IMR-90 (cell line): ENCODE data around the gene FAM168A. TPM values are rescaled to one million over a fixed set of nuclear protein-coding genes. Genes with fewer than 3 reads are reported as not detected.

Experiments used
- ATAC-seq: fragments of 200-7000 bp; cut with Tn5 transposase; 2 replicates; pipeline ENCODE4 v1.9.1; 2020; ENCODE audit warnings: low read depth, mild to moderate bottlenecking, moderate library complexity
- BruUV-seq: library from RNA; stranded (reverse); fragments of 400-500 nt; replicated peaks from 2 replicates; lab custom pipeline; 2021; lab: Mats Ljungman, UMichigan
- CTCF ChIA-PET: fragments of 300-600 bp; formaldehyde crosslinking; extraction: SDS; loops from one replicate; lab custom pipeline; 2021; ENCODE audit warnings: antibody characterized with exemption; lab: Yijun Ruan, JAX
- POLR2A ChIA-PET: fragments of 300-600 bp; sonication (Branson Sonifier 250); formaldehyde crosslinking; loops from one replicate; lab custom pipeline; 2022; ENCODE audit warnings: antibody characterized with exemption; ENCODE audit not compliant: unreplicated experiment; lab: Charles Lee
- DNase-seq: peaks from one replicate; pipeline ENCODE4 v3.0.0; 2013
- H2AFZ ChIP-seq: replicated peaks from 2 replicates; pipeline ENCODE3; 2013; ENCODE audit warnings: low read length, mild to moderate bottlenecking; ENCODE audit not compliant: poor library complexity
- H2AK5ac ChIP-seq: 2 replicates; pipeline ENCODE4 v1.6.1; 2013; ENCODE audit warnings: low read depth, low read length, inconsistent platforms
- H2AK9ac ChIP-seq: replicated peaks from 2 replicates; pipeline ENCODE3; 2013; ENCODE audit warnings: mild to moderate bottlenecking, low read depth, low read length, moderate library complexity; ENCODE audit not compliant: poor library complexity
- H2BK120ac ChIP-seq: 2 replicates; pipeline ENCODE4 v1.6.1; 2013; ENCODE audit warnings: low read depth, low read length, inconsistent platforms
- H2BK15ac ChIP-seq: 3 replicates; pipeline ENCODE4 v1.6.1; 2013; ENCODE audit warnings: low read depth, low read length, inconsistent platforms
- H2BK20ac ChIP-seq: 2 replicates; pipeline ENCODE4 v1.6.1; 2013; ENCODE audit warnings: low read depth, mild to moderate bottlenecking, inconsistent platforms, low read length, moderate library complexity
- H2BK5ac ChIP-seq: 2 replicates; pipeline ENCODE4 v1.6.1; 2013; ENCODE audit warnings: mild to moderate bottlenecking, low read depth, low read length, inconsistent platforms; ENCODE audit not compliant: poor library complexity, severe bottlenecking
- H3K14ac ChIP-seq: replicated peaks from 2 replicates; pipeline ENCODE4 v1.6.1; 2013; ENCODE audit warnings: low read depth, low read length, inconsistent platforms
- H3K18ac ChIP-seq: 2 replicates; pipeline ENCODE4 v1.6.1; 2013; ENCODE audit warnings: low read depth, low read length, control low read depth
- H3K23ac ChIP-seq: 2 replicates; pipeline ENCODE4 v1.6.1; 2013; ENCODE audit warnings: low read depth, low read length, inconsistent platforms
- H3K27ac ChIP-seq: 2 replicates; pipeline ENCODE4 v1.5.1; 2013; ENCODE audit warnings: mild to moderate bottlenecking, control low read depth, low read length; ENCODE audit not compliant: insufficient read depth
- H3K27me3 ChIP-seq: 2 replicates; pipeline ENCODE4 v1.6.1; 2013; ENCODE audit warnings: low read length; ENCODE audit not compliant: control insufficient read depth, insufficient read depth
- H3K36me3 ChIP-seq: 2 replicates; pipeline ENCODE4 v1.6.1; 2013; ENCODE audit warnings: low read length, mixed read lengths; ENCODE audit not compliant: control insufficient read depth, insufficient read depth
- H3K4ac ChIP-seq: 2 replicates; pipeline ENCODE4 v1.6.1; 2013; ENCODE audit warnings: low read depth, low read length, inconsistent platforms
- H3K4me1 ChIP-seq: 2 replicates; pipeline ENCODE4 v1.6.1; 2013; ENCODE audit warnings: low read length, mixed read lengths; ENCODE audit not compliant: control insufficient read depth, insufficient read depth
- H3K4me2 ChIP-seq: 2 replicates; pipeline ENCODE4 v1.6.1; 2013; ENCODE audit warnings: low read depth, mild to moderate bottlenecking, control low read depth, low read length, moderate library complexity
- H3K4me3 ChIP-seq: 2 replicates; pipeline ENCODE4 v1.5.1; 2013; ENCODE audit warnings: low read depth, mild to moderate bottlenecking, control low read depth, low read length, moderate library complexity; ENCODE audit not compliant: insufficient read depth
- H3K56ac ChIP-seq: 2 replicates; pipeline ENCODE4 v1.6.1; 2013; ENCODE audit warnings: low read length, inconsistent platforms; ENCODE audit not compliant: insufficient read depth; ENCODE audit errors: extremely low read depth
- H3K79me1 ChIP-seq, 2 experiments: 2 replicates each; pipeline ENCODE4 v1.6.1; 2013; ENCODE audit warnings: low read length in 2 of 2, inconsistent platforms in 1 of 2, low read depth in 1 of 2
- H3K9ac ChIP-seq: 2 replicates; pipeline ENCODE4 v1.6.1; 2013; ENCODE audit warnings: low read depth, low read length, control low read depth
- H3K9me1 ChIP-seq: 2 replicates; pipeline ENCODE4 v1.6.1; 2013; ENCODE audit warnings: low read length, inconsistent platforms; ENCODE audit not compliant: insufficient read depth
- H3K9me3 ChIP-seq: 2 replicates; pipeline ENCODE4 v1.6.1; 2013; ENCODE audit warnings: low read length; ENCODE audit not compliant: control insufficient read depth, insufficient read depth
- H4K20me1 ChIP-seq: 2 replicates; pipeline ENCODE4 v1.6.1; 2013; ENCODE audit warnings: low read length, inconsistent platforms; ENCODE audit not compliant: insufficient read depth
- H4K5ac ChIP-seq: 2 replicates; pipeline ENCODE4 v1.6.1; 2013; ENCODE audit warnings: mild to moderate bottlenecking, low read depth, low read length, control low read depth
- H4K8ac ChIP-seq, 2 experiments: 2 replicates each; pipeline ENCODE4 v1.6.1; 2013; ENCODE audit warnings: low read depth in 2 of 2, low read length in 2 of 2, control low read depth in 1 of 2, inconsistent platforms in 1 of 2
- H4K91ac ChIP-seq: 2 replicates; pipeline ENCODE4 v1.6.1; 2013; ENCODE audit warnings: low read depth, low read length, inconsistent platforms; ENCODE audit not compliant: insufficient read depth
- CEBPB ChIP-seq: IDR thresholded peaks from 2 replicates; pipeline ENCODE4 v1.6.1; 2012; ENCODE audit warnings: low read depth, low read length, improper control_type of control experiment
- CHD1 ChIP-seq: IDR thresholded peaks from 2 replicates; pipeline ENCODE4 v1.6.1; 2012; ENCODE audit warnings: low read depth, low read length, improper control_type of control experiment
- whole genome bisulfite sequencing, 2 experiments: methylation state at CpG; one replicate each; pipeline versions ENCODE4 v1.1.5 to v1.1.7; 2013; ENCODE audit warnings: missing lambda C conversion rate in 2 of 2; ENCODE audit not compliant: insufficient read length in 1 of 2; ENCODE audit errors: extremely low coverage in 2 of 2; 5-methylcytosine and 5-hydroxymethylcytosine counted together
- dilution Hi-C: fragments of 300-500 bp; cut with HindIII; formaldehyde crosslinking; loops from one replicate; pipeline ENCODE4 v1.14.3; 2018; ENCODE audit warnings: low sequenced_read_pairs; ENCODE audit not compliant: unreplicated experiment
- in situ Hi-C: fragments of 300-500 bp; cut with MboI; formaldehyde crosslinking; loops from 3 replicates; pipeline ENCODE4 v1.14.3; 2019; ENCODE audit warnings: low sequenced_read_pairs, inconsistent platforms, mixed read lengths
- intact Hi-C: fragments of 100-400 bp; cut with micrococcal nuclease; formaldehyde crosslinking; loops from 2 replicates; pipeline ENCODE4 v1.10.0; 2022
- polyA plus RNA-seq, 3 experiments: library from polyadenylated mRNA; depleted of rRNA; stranded (reverse); fragments of >200 nt; gene quantifications; 2 replicates each; pipeline ENCODE4 v1.2.3, GENCODE V29; 2012; ENCODE audit warnings: low replicate concordance in 1 of 3
- total RNA-seq: library from RNA; depleted of rRNA; stranded (reverse); fragments of >200 nt; gene quantifications from 2 replicates; pipeline ENCODE4 v1.2.3, GENCODE V29; 2012

Gene FAM168A
- total and polyA plus RNA-seq, 2 of the 4 experiments (the other 2 are of a cell fraction) = 13.1 to 22.8 TPM

DNA sequence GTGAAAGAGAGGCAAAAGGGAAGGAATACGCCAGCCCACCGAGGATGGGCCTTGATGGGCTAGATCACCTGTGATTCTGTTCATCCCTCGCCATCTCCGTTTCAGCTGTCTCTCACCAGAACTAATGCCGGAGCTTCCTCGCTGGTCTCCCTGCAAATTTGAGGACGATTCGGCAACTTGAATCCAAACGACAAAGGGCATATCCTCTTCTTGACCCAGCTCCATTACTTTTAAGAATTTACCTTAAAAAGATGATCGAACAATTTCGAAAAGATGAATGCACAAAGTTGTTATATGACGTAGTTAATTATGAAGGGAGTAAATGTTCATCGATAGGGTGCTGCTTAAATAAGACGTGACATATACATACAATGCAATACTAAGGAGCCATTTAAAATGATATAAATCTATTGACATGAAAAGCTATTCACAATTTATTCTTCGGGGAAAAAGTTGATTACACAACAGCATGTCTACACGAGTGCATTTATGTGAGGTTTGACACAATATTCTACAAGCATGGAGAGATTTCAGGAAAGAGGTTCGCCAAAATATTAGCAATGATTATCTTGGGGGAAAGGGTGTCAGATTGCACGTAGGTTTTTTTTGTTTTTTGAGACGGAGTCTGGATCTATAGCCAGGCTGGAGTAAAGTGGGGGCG is 937 bp upstream of the FAM168A start:
- Histone ChIP-seq H3K4me2 (peak overlapping the region; percentile 82), H3K23ac (peak overlapping the region; percentile 99), H4K20me1 (peaks cover 13% of the 10 kb centered on the region; the same call in 1 of the 2 replicates), H4K91ac (peak overlapping the region; percentile 95), H2BK120ac (peak overlapping the region; percentile 88), H3K4me1 (peaks cover 6% of the 10 kb centered on the region; the same call in 1 of the 2 replicates), H4K8ac (peak overlapping the region; percentile 86 to 100), H3K4me3 (peak overlapping the region; percentile 57), H3K9ac (peak overlapping the region; percentile 99), H3K18ac (peak overlapping the region; percentile 84), H3K36me3 (no peaks in the 10 kb centered on the region), H3K56ac (peak overlapping the region; percentile 97), H2BK5ac (peak overlapping the region; percentile 89), H4K5ac (peak overlapping the region; percentile 97), H2BK15ac (peak overlapping the region; percentile 88; the same call in 1 of the 3 replicates), H3K27me3 (no peaks in the 10 kb centered on the region), H3K79me1 (peaks cover 16 to 35% of the 10 kb centered on the region in 2 experiments), H3K9me1 (peaks cover 13% of the 10 kb centered on the region), H3K14ac (peak overlapping the region; percentile 100), H3K9me3 (no peaks in the 10 kb centered on the region), H3K27ac (peak overlapping the region; percentile 96), H2BK20ac (peak overlapping the region; percentile 63; the same call in 1 of the 2 replicates), H3K4ac (peak overlapping the region; percentile 99), H2AK9ac (peak overlapping the region; percentile 68), H2AFZ (peak overlapping the region; percentile 97), H2AK5ac (peak overlapping the region; percentile 71)
- TF ChIP-seq CEBPB (peak; percentile 51), CHD1 (no peak)
- CTCF ChIA-PET = interaction anchor here (0.7 kb wide), 1 partner anchor 150 kb away, joined by 7 read pairs; no protein-coding TSS in a partner anchor
- ATAC-seq (no peak), DNase-seq (no peak)
- 50% methylated on average over 3 of the region's 20 CpGs; no CpG with 5 or more reads in 1 of the 2 experiments for WGBS, 2 experiments
- no TSS peak for BruUV-seq
- intact Hi-C loops = loop anchor here (1.0 to 10.0 kb wide), 4 partner anchors 62 to 294 kb away; partner anchors contain the start of gene ARHGEF17
- POLR2A ChIA-PET = no interaction called here
- dilution Hi-C loops = no loop called here
- in situ Hi-C loops = no loop called here
